Body of pancreas (tissue), 4 donors: ENCODE measurements around the gene ZNF232. TPM values are rescaled to one million over a fixed set of nuclear protein-coding genes. Genes with fewer than 3 reads are reported as not detected.
"Not testable (repeated sequence)": the region's sequence is repeated elsewhere in the genome, so short reads cannot be mapped to it uniquely, and the experiment has no call there.

ENCODE experiments used
- ATAC-seq: fragments of 150-250 bp; one replicate; pipeline ENCODE4 v1.9.1; 2016
- DNase-seq, 4 donors: peaks; one replicate each; pipeline ENCODE4 v3.0.0-alpha.2; 2019
- H3K27ac ChIP-seq, 4 donors: fragments of 200-600 bp; sonication (generic); 1 replicate in 3 of 4; 2 replicates in 1 of 4; pipeline versions ENCODE4 v1.5.1 to v1.6.1; 2016 to 2019; ENCODE audit warnings: mild to moderate bottlenecking in 1 of 4, mixed read lengths in 1 of 4, moderate library complexity in 1 of 4
- H3K27me3 ChIP-seq, 2 donors: fragments of 200-600 bp; sonication (generic); one replicate each; pipeline ENCODE4 v1.6.0; 2016; ENCODE audit warnings: mild to moderate bottlenecking in 1 of 2
- H3K36me3 ChIP-seq, 2 donors: fragments of 200-600 bp; sonication (generic); replicated peaks in 1 of 2; 2 replicates each; pipeline ENCODE4 v1.5.1; 2016; ENCODE audit warnings: low read depth in 2 of 2; ENCODE audit not compliant: insufficient read depth in 1 of 2
- H3K4me1 ChIP-seq: fragments of 200-600 bp; sonication (generic); one replicate; pipeline ENCODE4 v1.6.0; 2016
- H3K4me3 ChIP-seq, 2 donors: fragments of 200-600 bp; sonication (generic); 1 replicate in 1 of 2; 2 replicates in 1 of 2; pipeline ENCODE4 v1.5.1; 2016 to 2019
- H3K9me3 ChIP-seq, 3 donors: fragments of 200-600 bp; sonication (generic); 1 replicate in 2 of 3; 2 replicates in 1 of 3; pipeline ENCODE4 v1.5.1; 2016
- POLR2A ChIP-seq, 3 donors: fragments of 450-650 bp; IDR thresholded peaks; one replicate each; pipeline ENCODE4 v1.6.1; 2016; ENCODE audit warnings: antibody characterized with exemption in 3 of 3, mild to moderate bottlenecking in 2 of 3
- WGBS, 2 donors: methylation state at CpG; one replicate each; pipeline ENCODE4 v1.1.5; 2017; 5-methylcytosine and 5-hydroxymethylcytosine counted together
- intact Hi-C: fragments of 100-400 bp; cut with DNase I; formaldehyde crosslinking; loops from one replicate; pipeline ENCODE4 v1.15.1; 2023
- total RNA-seq, 2 donors: library from RNA; depleted of rRNA; stranded (reverse); fragments of >200 nt; gene quantifications; one replicate each; pipeline ENCODE4 v1.1.0, GENCODE V29; 2016
- TF ChIP-seq, protein P1 (sequence below), 7 experiments: fragments of 450-650 bp in 4 of 7; fragments of 200-600 bp in 3 of 7; sonication (generic) in 3 of 7; IDR thresholded peaks; one replicate each; pipeline ENCODE4 v1.5.1; 2016 to 2019; ENCODE audit warnings: antibody characterized with exemption in 7 of 7

The ZNF232 gene
- 1 to 10 TPM; 3.9 to 4.0 TPM for total RNA-seq

- ATAC-seq, result peak; percentile 98
- Histone ChIP-seq H3K36me3 (no peaks in the 10 kb centered on the region), H3K27me3 (peaks cover 0 to 8% of the 10 kb centered on the region in 2 donors), H3K4me3 (peak within 1 kb of the TSS; percentile 67 to 90), H3K9me3 (no peaks in the 10 kb centered on the region), H3K27ac (peak within 1 kb of the TSS; percentile 22 to 81 (median 57)), H3K4me1 (peaks cover 18% of the 10 kb centered on the region)
- WGBS, 2 donors, result 0 to 1% methylated on average over 27 to 69 of the region's 69 CpGs
- peak; percentile 97 to 98 (median 97) for DNase-seq
- intact Hi-C loops, result no loop called here
- peak; percentile 25 to 76 (median 74) for TF ChIP-seq POLR2A (IDR thresholded peaks at IDR 0.05)
- TF ChIP-seq, protein P1, sequence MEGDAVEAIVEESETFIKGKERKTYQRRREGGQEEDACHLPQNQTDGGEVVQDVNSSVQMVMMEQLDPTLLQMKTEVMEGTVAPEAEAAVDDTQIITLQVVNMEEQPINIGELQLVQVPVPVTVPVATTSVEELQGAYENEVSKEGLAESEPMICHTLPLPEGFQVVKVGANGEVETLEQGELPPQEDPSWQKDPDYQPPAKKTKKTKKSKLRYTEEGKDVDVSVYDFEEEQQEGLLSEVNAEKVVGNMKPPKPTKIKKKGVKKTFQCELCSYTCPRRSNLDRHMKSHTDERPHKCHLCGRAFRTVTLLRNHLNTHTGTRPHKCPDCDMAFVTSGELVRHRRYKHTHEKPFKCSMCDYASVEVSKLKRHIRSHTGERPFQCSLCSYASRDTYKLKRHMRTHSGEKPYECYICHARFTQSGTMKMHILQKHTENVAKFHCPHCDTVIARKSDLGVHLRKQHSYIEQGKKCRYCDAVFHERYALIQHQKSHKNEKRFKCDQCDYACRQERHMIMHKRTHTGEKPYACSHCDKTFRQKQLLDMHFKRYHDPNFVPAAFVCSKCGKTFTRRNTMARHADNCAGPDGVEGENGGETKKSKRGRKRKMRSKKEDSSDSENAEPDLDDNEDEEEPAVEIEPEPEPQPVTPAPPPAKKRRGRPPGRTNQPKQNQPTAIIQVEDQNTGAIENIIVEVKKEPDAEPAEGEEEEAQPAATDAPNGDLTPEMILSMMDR (IDR thresholded peaks at IDR 0.05), result peak in 1 of 7 experiments; percentile 38
These were observed at the start of gene ZNF232 for GRCh38 chr17:5111402-5112204. TSS of gene ZNF232 (minus strand) at chr17:5111878. CDS start at chr17:5111822, 56 bp downstream.

DNA sequence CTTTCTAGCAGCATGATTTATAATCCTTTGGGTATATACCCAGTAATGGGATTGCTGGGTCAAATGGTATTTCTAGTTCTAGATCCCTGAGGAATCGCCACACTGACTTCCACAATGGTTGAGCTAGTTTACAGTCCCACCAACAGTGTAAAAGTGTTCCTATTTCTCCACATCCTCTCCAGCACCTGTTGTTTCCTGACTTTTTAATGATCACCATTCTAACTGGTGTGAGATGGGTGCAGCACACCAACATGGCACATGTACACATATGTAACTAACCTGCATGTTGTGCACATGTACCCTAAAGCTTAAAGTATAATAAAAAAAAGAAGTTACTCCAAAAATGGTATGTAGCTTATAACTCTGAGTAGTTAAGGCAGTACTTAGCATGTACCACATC, 49.0 kb upstream of the ZNF232 start:
- H3K27me3 ChIP-seq, ATAC-seq, DNase-seq, intact Hi-C loops, H3K36me3 ChIP-seq, H3K4me1 ChIP-seq, H3K9me3 ChIP-seq, H3K27ac ChIP-seq, H3K4me3 ChIP-seq: not testable (repeated sequence)
- 80 to 100% methylated on average over 1 of the region's 1 CpG for WGBS, 2 donors

DNA sequence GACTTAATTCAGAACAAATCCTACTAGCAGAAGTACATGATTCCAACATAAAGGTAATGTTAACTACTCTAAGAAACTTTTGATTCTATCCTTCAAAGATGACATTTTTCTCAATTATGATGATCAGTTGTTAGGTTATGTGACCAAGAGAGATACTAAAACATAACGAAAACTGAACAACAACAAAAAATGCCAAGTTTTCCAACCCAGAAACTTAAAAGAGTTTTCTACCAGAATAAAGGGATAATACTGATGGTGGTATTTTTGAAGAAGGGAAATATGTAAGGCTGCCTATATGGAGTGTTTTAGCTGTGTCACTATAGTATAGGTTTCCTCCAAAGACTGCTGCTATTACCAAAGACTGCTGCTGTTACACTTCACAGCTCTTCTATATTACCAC, 34.4 kb upstream of the ZNF232 start:
- intact Hi-C loops, H3K4me1 ChIP-seq, ATAC-seq, H3K4me3 ChIP-seq, H3K9me3 ChIP-seq, H3K27ac ChIP-seq, DNase-seq, H3K36me3 ChIP-seq, H3K27me3 ChIP-seq: not testable (repeated sequence)
- 45 to 83% methylated on average over 1 of the region's 1 CpG for WGBS, 2 donors

GRCh38 chr17:5142877-5143276, 31.2 kb upstream of the ZNF232 start:
- ATAC-seq, H3K4me1 ChIP-seq, H3K27me3 ChIP-seq, H3K36me3 ChIP-seq, H3K9me3 ChIP-seq, H3K4me3 ChIP-seq, intact Hi-C loops, H3K27ac ChIP-seq, DNase-seq: not testable (repeated sequence)
- 81 to 87% methylated on average over 11 to 14 of the region's 18 CpGs for WGBS, 2 donors

DNA sequence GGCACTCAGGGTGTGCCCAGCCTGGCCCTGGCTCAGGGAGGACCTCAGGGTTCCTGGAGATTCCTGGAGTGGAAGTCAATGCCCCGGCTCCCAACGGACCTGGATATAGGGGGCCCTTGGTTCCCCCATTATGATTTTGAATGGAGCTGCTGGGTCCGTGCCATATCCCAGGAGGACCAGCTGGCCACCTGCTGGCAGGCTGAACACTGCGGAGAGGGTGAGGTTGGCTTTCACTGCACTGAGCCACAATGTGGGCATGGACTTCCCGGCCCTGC, 27.7 kb upstream of the ZNF232 start:
- WGBS, 2 donors, result 80% methylated on average over 5 of the region's 5 CpGs; no CpG with 5 or more reads in 1 of the 2 donors
- Histone ChIP-seq H3K4me1 (no peaks in the 10 kb centered on the region), H3K27ac (no peak overlapping the region), H3K9me3 (no peaks in the 10 kb centered on the region), H3K27me3 (no peaks in the 10 kb centered on the region), H3K36me3 (no peaks in the 10 kb centered on the region), H3K4me3 (no peak overlapping the region)
- intact Hi-C loops, result no loop called here
- TF ChIP-seq POLR2A (IDR thresholded peaks at IDR 0.05), result no peak
- TF ChIP-seq, protein P1 (IDR thresholded peaks at IDR 0.05), result no peak
- no peak for DNase-seq
- no peak for ATAC-seq

DNA sequence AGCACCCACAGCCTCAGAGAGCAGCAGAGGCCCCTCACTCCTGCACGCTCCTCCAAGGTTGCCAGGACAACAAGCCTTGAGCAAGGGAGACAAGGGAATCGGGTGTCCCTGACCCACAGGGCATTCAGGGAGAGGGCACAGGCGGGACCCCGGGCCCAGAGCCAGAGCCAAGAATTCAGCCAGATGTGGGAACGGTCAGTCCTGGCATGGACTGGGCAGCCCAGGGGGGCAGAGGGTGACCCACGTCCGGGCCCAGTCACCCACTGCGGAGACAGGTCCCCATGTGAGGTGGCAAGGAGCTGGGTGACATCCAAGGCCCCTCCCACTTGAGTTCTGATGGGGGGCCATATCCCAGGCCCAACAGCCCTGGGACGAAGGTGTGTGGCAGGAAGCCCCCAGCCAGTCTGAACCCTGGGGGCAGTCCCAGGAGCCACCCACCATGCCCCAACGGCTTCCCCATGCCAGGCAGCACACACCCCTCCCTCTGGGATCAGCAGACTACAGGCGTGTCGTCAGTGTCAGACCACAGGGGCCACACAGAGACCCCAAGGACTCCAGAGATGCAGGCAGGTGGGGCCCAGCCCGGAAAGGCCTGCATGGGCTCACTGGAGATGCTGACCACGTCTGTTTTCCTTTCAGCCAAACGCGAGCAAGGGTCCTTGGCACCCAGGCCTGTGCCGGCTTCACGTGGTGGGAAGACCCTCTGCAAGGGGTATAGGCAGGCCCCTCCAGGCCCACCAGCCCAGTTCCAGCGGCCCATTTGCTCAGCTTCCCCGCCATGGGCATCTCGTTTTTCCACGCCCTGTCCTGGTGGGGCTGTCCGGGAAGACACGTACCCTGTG, 27.2 kb upstream of the ZNF232 start:
- H3K27me3 ChIP-seq, result no peaks in the 10 kb centered on the region
- 80 to 96% methylated on average over 6 to 24 of the region's 24 CpGs for WGBS, 2 donors
- ATAC-seq (no peak), DNase-seq (no peak)
- no peaks in the 10 kb centered on the region for H3K36me3 ChIP-seq
- no peak overlapping the region for H3K4me3 ChIP-seq
- H3K4me1 ChIP-seq, result no peaks in the 10 kb centered on the region
- H3K27ac ChIP-seq, result no peak overlapping the region
- no peaks in the 10 kb centered on the region for H3K9me3 ChIP-seq
- intact Hi-C loops, result no loop called here
- TF ChIP-seq POLR2A (IDR thresholded peaks at IDR 0.05), result no peak
- TF ChIP-seq, protein P1 (IDR thresholded peaks at IDR 0.05), result no peak

DNA sequence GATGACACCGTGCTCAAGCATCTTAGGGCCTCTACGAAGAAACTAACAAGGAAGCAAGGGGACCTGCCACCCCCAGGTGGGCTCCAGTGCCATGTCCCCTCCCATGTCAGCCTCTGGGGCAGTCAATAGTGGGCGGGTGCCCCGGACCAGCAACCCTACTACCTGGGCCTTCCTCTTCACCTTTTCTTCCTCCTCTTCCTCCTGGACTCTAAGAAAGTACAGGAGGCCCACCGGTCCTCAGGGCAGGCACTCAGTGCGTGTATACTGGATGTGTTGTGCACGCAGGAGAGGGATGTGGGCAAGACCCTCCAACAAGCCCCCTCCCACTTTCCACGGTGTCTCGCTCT, 26.5 kb upstream of the ZNF232 start:
- ATAC-seq, DNase-seq, H3K27ac ChIP-seq, H3K4me1 ChIP-seq, H3K27me3 ChIP-seq, H3K36me3 ChIP-seq, H3K4me3 ChIP-seq, H3K9me3 ChIP-seq, intact Hi-C loops: not testable (repeated sequence)
- WGBS, 2 donors, result 91 to 93% methylated on average over 9 of the region's 9 CpGs

DNA sequence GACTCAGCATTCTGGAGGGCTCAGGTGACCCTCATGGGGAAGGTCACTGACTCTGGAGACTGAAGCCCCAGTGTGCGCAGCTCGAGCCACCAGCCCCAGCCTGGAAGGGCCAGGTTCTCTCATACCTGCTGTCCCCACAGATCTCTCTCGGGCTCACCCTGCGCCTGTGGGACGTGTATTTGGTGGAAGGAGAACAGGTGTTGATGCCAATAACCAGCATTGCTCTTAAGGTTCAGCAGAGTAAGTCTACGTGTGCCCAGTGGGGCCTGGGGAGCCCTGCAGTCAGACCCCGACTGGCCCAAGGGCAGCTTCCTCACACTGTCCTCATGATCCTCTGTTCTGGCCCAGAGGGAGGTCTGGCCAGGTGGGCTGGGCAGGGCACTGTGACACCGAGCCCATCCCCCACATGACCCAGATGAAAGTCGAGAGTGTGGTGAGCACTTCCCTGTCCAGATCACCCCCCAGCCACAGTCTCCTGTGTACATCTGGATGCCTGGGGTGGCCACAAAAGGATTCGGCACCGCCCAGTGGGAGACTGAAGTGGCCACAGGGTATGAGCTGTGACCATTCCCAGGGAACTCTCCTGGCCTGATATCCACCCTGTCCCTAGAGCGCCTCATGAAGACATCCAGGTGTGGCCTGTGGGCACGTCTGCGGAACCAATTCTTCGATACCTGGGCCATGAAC, 26.0 kb upstream of the ZNF232 start:
- H3K36me3 ChIP-seq, H3K9me3 ChIP-seq, H3K4me1 ChIP-seq, intact Hi-C loops, DNase-seq, H3K27me3 ChIP-seq, H3K4me3 ChIP-seq, H3K27ac ChIP-seq, ATAC-seq: not testable (repeated sequence)
- 76 to 84% methylated on average over 6 to 15 of the region's 15 CpGs for WGBS, 2 donors
